ENCODE data around the gene ODAD2. TPM values are rescaled to one million over a fixed set of nuclear protein-coding genes. Genes with fewer than 3 reads are reported as not detected.

ODAD2 gene
- total RNA-seq, 1 donor from 2014 or later, result 4.5 TPM

DNA sequence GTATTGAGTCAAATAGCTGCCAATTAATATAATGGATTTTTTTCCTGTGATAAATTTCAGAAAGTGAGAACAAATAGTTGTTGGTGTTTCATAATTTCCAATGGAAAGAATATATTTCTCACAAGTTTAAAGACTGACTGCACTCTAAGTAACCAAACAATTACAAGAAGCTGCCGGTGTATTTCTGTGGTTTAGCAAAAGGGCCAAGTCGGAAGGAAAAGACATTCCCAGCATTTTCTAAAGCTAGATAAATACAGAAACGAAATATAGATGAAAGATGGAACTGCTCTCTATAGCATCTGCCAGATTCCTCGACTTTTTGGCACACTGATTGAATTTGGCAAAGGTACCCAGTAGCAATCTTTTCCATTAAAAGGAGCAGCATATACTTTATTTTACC is 160.5 kb downstream of the ODAD2 start:
- Histone ChIP-seq H3K36me3 (no peaks in the 10 kb centered on the region), H3K27ac (no peak overlapping the region), H3K4me3 (no peak overlapping the region), H3K4me1 (no peaks in the 10 kb centered on the region), H3K9me3 (no peaks in the 10 kb centered on the region), H3K27me3 (ENCODE audit: low read depth) (no peaks in the 10 kb centered on the region)
- TF ChIP-seq, protein P1, sequence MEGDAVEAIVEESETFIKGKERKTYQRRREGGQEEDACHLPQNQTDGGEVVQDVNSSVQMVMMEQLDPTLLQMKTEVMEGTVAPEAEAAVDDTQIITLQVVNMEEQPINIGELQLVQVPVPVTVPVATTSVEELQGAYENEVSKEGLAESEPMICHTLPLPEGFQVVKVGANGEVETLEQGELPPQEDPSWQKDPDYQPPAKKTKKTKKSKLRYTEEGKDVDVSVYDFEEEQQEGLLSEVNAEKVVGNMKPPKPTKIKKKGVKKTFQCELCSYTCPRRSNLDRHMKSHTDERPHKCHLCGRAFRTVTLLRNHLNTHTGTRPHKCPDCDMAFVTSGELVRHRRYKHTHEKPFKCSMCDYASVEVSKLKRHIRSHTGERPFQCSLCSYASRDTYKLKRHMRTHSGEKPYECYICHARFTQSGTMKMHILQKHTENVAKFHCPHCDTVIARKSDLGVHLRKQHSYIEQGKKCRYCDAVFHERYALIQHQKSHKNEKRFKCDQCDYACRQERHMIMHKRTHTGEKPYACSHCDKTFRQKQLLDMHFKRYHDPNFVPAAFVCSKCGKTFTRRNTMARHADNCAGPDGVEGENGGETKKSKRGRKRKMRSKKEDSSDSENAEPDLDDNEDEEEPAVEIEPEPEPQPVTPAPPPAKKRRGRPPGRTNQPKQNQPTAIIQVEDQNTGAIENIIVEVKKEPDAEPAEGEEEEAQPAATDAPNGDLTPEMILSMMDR (IDR thresholded peaks at IDR 0.05), result no peak
- DNase-seq, result no peak
- intact Hi-C loops (cut with DNase I), result no loop called here
- no peak for ATAC-seq

GRCh38 chr10:27834476-27834875 is 164.4 kb downstream of the ODAD2 start:
- Histone ChIP-seq H3K27ac (no peak overlapping the region), H3K27me3 (ENCODE audit: low read depth) (no peaks in the 10 kb centered on the region), H3K36me3 (no peaks in the 10 kb centered on the region), H3K9me3 (no peaks in the 10 kb centered on the region), H3K4me1 (no peaks in the 10 kb centered on the region), H3K4me3 (no peak overlapping the region)
- TF ChIP-seq, protein P1 (IDR thresholded peaks at IDR 0.05), result no peak
- intact Hi-C loops (cut with DNase I), result no loop called here
- DNase-seq (no peak), ATAC-seq (no peak)

- TF ChIP-seq, protein P1 (IDR thresholded peaks at IDR 0.05), result no peak
- intact Hi-C loops (cut with DNase I), result no loop called here
Observed at GRCh38 chr10:27833792-27834191, 165.1 kb downstream of the ODAD2 start.

DNA sequence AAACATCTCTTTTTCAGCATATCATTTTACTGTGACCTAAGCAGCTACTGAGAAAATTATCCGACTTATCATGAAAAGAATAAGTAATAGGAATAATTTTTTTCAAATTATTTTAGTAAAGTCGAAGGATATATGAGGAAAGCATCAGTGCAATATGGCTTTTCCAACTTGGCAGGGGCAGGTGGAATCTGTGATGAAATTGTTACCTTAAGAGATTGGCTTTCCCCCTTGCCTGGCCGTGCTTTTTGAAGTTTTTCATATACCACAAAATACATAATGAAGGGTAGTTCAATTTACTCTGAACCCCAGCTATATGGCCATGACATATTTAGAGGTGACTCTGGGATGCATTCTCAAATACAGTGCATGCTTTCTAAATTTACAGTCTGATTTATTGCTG is 166.1 kb downstream of the ODAD2 start:
- Histone ChIP-seq H3K9me3 (no peaks in the 10 kb centered on the region), H3K4me3 (no peak overlapping the region), H3K36me3 (no peaks in the 10 kb centered on the region), H3K4me1 (no peaks in the 10 kb centered on the region), H3K27ac (no peak overlapping the region), H3K27me3 (ENCODE audit: low read depth) (no peaks in the 10 kb centered on the region)
- no peak for ATAC-seq
- TF ChIP-seq, protein P1 (IDR thresholded peaks at IDR 0.05), result no peak
- DNase-seq, result no peak
- intact Hi-C loops (cut with DNase I), result no loop called here

More at GRCh38 chr10:27833792-27834191, 165.1 kb downstream of the ODAD2 start:
- ATAC-seq (no peak), DNase-seq (no peak)
- Histone ChIP-seq H3K4me3 (no peak overlapping the region), H3K36me3 (no peaks in the 10 kb centered on the region), H3K4me1 (no peaks in the 10 kb centered on the region), H3K27me3 (ENCODE audit: low read depth) (no peaks in the 10 kb centered on the region), H3K9me3 (no peaks in the 10 kb centered on the region), H3K27ac (no peak overlapping the region)

DNA sequence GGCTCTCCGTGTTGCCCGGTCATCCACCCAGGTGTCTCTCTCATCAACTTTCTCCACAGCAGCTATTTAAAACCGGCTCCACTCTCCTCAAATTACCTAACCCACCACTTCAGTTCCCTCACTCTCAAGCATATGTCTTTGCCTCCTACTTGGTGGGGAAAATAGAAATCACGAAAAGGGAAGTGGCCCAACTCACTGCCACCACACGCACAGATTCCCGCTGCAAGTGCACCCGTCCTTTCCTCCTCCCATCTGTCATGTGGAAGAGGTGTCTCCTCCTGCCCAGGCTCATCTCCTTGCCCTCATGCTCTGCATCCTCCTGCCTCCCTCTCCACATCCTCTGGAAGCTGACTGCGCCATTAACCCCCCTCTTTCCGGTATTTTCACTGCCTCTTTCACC is 172.5 kb downstream of the ODAD2 start:
- H3K27ac ChIP-seq, result no peak overlapping the region
- no peak for ATAC-seq
- no peaks in the 10 kb centered on the region for H3K27me3 ChIP-seq (ENCODE audit: low read depth)
- no peaks in the 10 kb centered on the region for H3K4me1 ChIP-seq
- H3K4me3 ChIP-seq, result no peak overlapping the region
- no peak for DNase-seq
- H3K9me3 ChIP-seq, result no peaks in the 10 kb centered on the region
- TF ChIP-seq, protein P1 (IDR thresholded peaks at IDR 0.05), result no peak
- no peaks in the 10 kb centered on the region for H3K36me3 ChIP-seq
- intact Hi-C loops (cut with DNase I), result no loop called here

DNA sequence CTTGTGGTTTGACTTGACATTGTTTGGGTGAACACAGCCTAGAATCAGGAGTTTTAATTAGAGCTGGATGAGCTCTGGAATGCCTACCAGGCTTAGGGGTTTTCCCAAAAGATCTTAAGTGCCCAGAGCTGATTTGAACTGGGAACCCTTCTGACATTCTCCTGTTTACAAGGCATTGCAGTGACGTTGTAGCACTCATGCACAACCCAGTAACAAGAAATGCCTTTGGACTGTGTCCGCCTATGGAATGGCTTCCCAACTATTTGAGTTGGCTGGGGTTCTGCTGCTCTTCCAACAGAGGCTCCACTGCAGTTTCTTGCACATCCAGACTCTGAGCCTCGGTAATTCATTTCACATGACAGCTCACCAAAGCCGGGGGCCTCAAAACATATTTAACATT is 176.6 kb downstream of the ODAD2 start:
- no peaks in the 10 kb centered on the region for H3K27me3 ChIP-seq (ENCODE audit: low read depth)
- no peak overlapping the region for H3K4me3 ChIP-seq
- H3K4me1 ChIP-seq, result peaks cover 5% of the 10 kb centered on the region
- H3K36me3 ChIP-seq, result no peaks in the 10 kb centered on the region
- DNase-seq (no peak), ATAC-seq (peak; percentile 25 to 45)
- intact Hi-C loops (cut with DNase I), result no loop called here
- H3K27ac ChIP-seq, result no peak overlapping the region
- H3K9me3 ChIP-seq, result no peaks in the 10 kb centered on the region
- TF ChIP-seq, protein P1 (IDR thresholded peaks at IDR 0.05), result no peak
